ENCODE measurements around the gene CLEC9A.

Gene CLEC9A

GRCh38 chr12:10113920-10114319 is 83.4 kb downstream of the CLEC9A start:
- no peak overlapping the region for H3K4me3 ChIP-seq (ENCODE audit: low read depth in 1 of 2, low read length in 2 of 2)
- no peaks in the 10 kb centered on the region for H3K36me3 ChIP-seq (ENCODE audit: insufficient read depth, low read length)
- H3K27me3 ChIP-seq (ENCODE audit: control insufficient read depth in 1 of 2, insufficient read depth in 2 of 2, low read length in 2 of 2): no peaks in the 10 kb centered on the region
- H3K9me3 ChIP-seq (ENCODE audit: low read length): no peaks in the 10 kb centered on the region
- H3K9ac ChIP-seq (ENCODE audit: low read length): no peak overlapping the region
- H3K4me1 ChIP-seq (ENCODE audit: insufficient read depth, low read length): no peaks in the 10 kb centered on the region
- no peak overlapping the region for H3K27ac ChIP-seq (ENCODE audit: low read depth, low read length)

- H3K9me3 ChIP-seq (ENCODE audit: low read length): no peaks in the 10 kb centered on the region
- H3K4me3 ChIP-seq (ENCODE audit: low read depth in 1 of 2, low read length in 2 of 2): no peak overlapping the region
- no peaks in the 10 kb centered on the region for H3K4me1 ChIP-seq (ENCODE audit: insufficient read depth, low read length)
- no peak overlapping the region for H3K9ac ChIP-seq (ENCODE audit: low read length)
- no peak overlapping the region for H3K27ac ChIP-seq (ENCODE audit: low read depth, low read length)
- no peaks in the 10 kb centered on the region for H3K27me3 ChIP-seq (ENCODE audit: control insufficient read depth in 1 of 2, insufficient read depth in 2 of 2, low read length in 2 of 2)
- H3K36me3 ChIP-seq (ENCODE audit: insufficient read depth, low read length): no peaks in the 10 kb centered on the region
Measured at GRCh38 chr12:10115311-10115710, 84.8 kb downstream of the CLEC9A start.
